Mesothelial cell of epicardium (in vitro differentiated cells): ENCODE data around the gene CPSF3. TPM values are rescaled to one million over a fixed set of nuclear protein-coding genes. Genes with fewer than 3 reads are reported as not detected.
"Not testable (repeated sequence)": the region's sequence is repeated elsewhere in the genome, so short reads cannot be mapped to it uniquely, and the experiment has no call there.

Experiments used
- DNase-seq, 2 experiments: peaks; one replicate each; pipeline ENCODE4 v3.0.0; 2021; ENCODE audit warnings: low spot score in 2 of 2; ENCODE audit not compliant: unreplicated experiment in 2 of 2
- H3K27ac Mint-ChIP-seq: 2 replicates; pipeline ENCODE4 v1.8.0; 2021; ENCODE audit warnings: mixed read lengths
- H3K27me3 Mint-ChIP-seq: 2 replicates; pipeline ENCODE4 v1.8.0; 2021; ENCODE audit warnings: low read depth, mixed read lengths
- H3K36me3 Mint-ChIP-seq: 2 replicates; pipeline ENCODE4 v1.8.0; 2021; ENCODE audit warnings: mixed read lengths
- H3K4me1 Mint-ChIP-seq: 2 replicates; pipeline ENCODE4 v1.8.0; 2021; ENCODE audit warnings: mixed read lengths
- H3K4me3 Mint-ChIP-seq: 2 replicates; pipeline ENCODE4 v1.8.0; 2021; ENCODE audit warnings: mild to moderate bottlenecking, moderate library complexity, mixed read lengths
- H3K9me3 Mint-ChIP-seq: 2 replicates; pipeline ENCODE4 v1.8.0; 2021; ENCODE audit warnings: mixed read lengths
- CTCF ChIP-seq: fragments of 200-600 bp; sonication (generic); IDR thresholded peaks from one replicate; pipeline ENCODE4 v1.5.0; 2021; ENCODE audit warnings: antibody characterized with exemption; ENCODE audit not compliant: unreplicated experiment
- total RNA-seq: library from RNA; stranded (reverse); gene quantifications from 3 replicates; pipeline ENCODE4 v1.2.1, GENCODE V29; 2021

The CPSF3 gene
- total RNA-seq, 1 donor from 2014 or later: 45.1 TPM

- Mint-ChIP-seq H3K4me1 (no peaks in the 10 kb centered on the region), H3K27ac (no peak overlapping the region), H3K36me3 (peaks cover 51% of the 10 kb centered on the region), H3K27me3 (no peaks in the 10 kb centered on the region), H3K9me3 (no peaks in the 10 kb centered on the region), H3K4me3 (no peak overlapping the region)
- TF ChIP-seq CTCF: no peak
- DNase-seq: no peak
Measured at GRCh38 chr2:9492927-9493326, 69.5 kb downstream of the CPSF3 start.

- no peak for DNase-seq
- TF ChIP-seq CTCF: no peak
- Mint-ChIP-seq H3K36me3 (peaks cover 51% of the 10 kb centered on the region), H3K4me1 (no peaks in the 10 kb centered on the region), H3K27me3 (no peaks in the 10 kb centered on the region), H3K9me3 (no peaks in the 10 kb centered on the region), H3K27ac (no peak overlapping the region), H3K4me3 (no peak overlapping the region)
Measured at GRCh38 chr2:9493478-9493877, 70.0 kb downstream of the CPSF3 start.

GRCh38 chr2:9494081-9494480 is 70.6 kb downstream of the CPSF3 start:
- no peak overlapping the region for H3K4me3 Mint-ChIP-seq
- H3K4me1 Mint-ChIP-seq: no peaks in the 10 kb centered on the region
- DNase-seq: no peak
- no peaks in the 10 kb centered on the region for H3K27me3 Mint-ChIP-seq
- no peak for TF ChIP-seq CTCF
- no peak overlapping the region for H3K27ac Mint-ChIP-seq
- H3K9me3 Mint-ChIP-seq: no peaks in the 10 kb centered on the region
- peaks cover 45% of the 10 kb centered on the region for H3K36me3 Mint-ChIP-seq

GRCh38 chr2:9497017-9497416 is 73.6 kb downstream of the CPSF3 start:
- no peak for TF ChIP-seq CTCF
- peaks cover 39% of the 10 kb centered on the region for H3K36me3 Mint-ChIP-seq
- no peak overlapping the region for H3K4me3 Mint-ChIP-seq
- H3K27ac Mint-ChIP-seq: no peak overlapping the region
- DNase-seq: no peak
- H3K9me3 Mint-ChIP-seq: no peaks in the 10 kb centered on the region
- no peaks in the 10 kb centered on the region for H3K4me1 Mint-ChIP-seq
- H3K27me3 Mint-ChIP-seq: no peaks in the 10 kb centered on the region

GRCh38 chr2:9498210-9498609 is 74.8 kb downstream of the CPSF3 start:
- no peak for TF ChIP-seq CTCF
- no peak overlapping the region for H3K4me3 Mint-ChIP-seq
- no peak for DNase-seq
- no peaks in the 10 kb centered on the region for H3K4me1 Mint-ChIP-seq
- H3K36me3 Mint-ChIP-seq: peaks cover 42% of the 10 kb centered on the region
- no peaks in the 10 kb centered on the region for H3K27me3 Mint-ChIP-seq
- no peaks in the 10 kb centered on the region for H3K9me3 Mint-ChIP-seq
- H3K27ac Mint-ChIP-seq: no peak overlapping the region

- DNase-seq: no peak
- peak overlapping the region; percentile 22 for H3K27ac Mint-ChIP-seq
- peaks cover 31% of the 10 kb centered on the region for H3K36me3 Mint-ChIP-seq
- H3K4me3 Mint-ChIP-seq: no peak overlapping the region
- H3K9me3 Mint-ChIP-seq: no peaks in the 10 kb centered on the region
- no peaks in the 10 kb centered on the region for H3K4me1 Mint-ChIP-seq
- H3K27me3 Mint-ChIP-seq: no peaks in the 10 kb centered on the region
- TF ChIP-seq CTCF: no peak
Measured at GRCh38 chr2:9508931-9509330, 85.5 kb downstream of the CPSF3 start.

- H3K27ac Mint-ChIP-seq, H3K9me3 Mint-ChIP-seq, H3K4me1 Mint-ChIP-seq, H3K27me3 Mint-ChIP-seq, DNase-seq, H3K4me3 Mint-ChIP-seq: not testable (repeated sequence)
- H3K36me3 Mint-ChIP-seq: peaks cover 25% of the 10 kb centered on the region
Measured at GRCh38 chr2:9513946-9514345, 90.5 kb downstream of the CPSF3 start.
